ENCODE measurements around the gene L1TD1.
"Not testable (repeated sequence)": the region's sequence is repeated elsewhere in the genome, so short reads cannot be mapped to it uniquely, and the experiment has no call there.

The L1TD1 gene

DNA sequence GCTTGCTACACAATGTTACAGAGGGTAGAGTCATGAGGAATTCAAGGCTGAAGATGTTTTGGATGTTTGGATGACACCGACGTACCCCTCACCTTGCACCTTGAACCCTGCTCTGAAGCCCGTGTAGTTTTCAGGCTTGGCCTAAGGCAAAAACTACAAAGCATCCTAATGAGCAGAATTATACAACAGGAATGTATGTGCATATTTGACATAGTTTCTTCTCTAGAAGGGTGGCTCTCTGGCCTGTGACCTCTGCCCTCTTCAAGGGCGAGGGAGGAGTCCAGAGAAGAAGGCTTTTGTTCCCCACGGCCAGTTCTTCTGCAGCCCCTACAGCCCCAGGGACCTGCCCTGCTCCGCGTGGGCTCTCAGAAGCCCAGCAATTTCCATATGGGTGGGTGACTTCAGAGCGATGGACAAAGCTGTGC, 43.3 kb downstream of the L1TD1 start:
- Histone ChIP-seq H3K36me3 (ENCODE audit: control insufficient read depth, insufficient read depth, low read length) (no peaks in the 10 kb centered on the region), H3K27ac (ENCODE audit: low read depth, low read length) (no peak overlapping the region), H3K27me3 (ENCODE audit: control insufficient read depth, insufficient read depth, low read length) (no peaks in the 10 kb centered on the region), H3K9me3 (ENCODE audit: control insufficient read depth, insufficient read depth, low read depth, low read length) (no peaks in the 10 kb centered on the region), H3K9ac (ENCODE audit: low read length) (no peak overlapping the region), H3K4me1 (ENCODE audit: control insufficient read depth, insufficient read depth, low read length) (peaks cover 23% of the 10 kb centered on the region), H3K4me3 (ENCODE audit: low read depth, low read length) (no peak overlapping the region)

DNA sequence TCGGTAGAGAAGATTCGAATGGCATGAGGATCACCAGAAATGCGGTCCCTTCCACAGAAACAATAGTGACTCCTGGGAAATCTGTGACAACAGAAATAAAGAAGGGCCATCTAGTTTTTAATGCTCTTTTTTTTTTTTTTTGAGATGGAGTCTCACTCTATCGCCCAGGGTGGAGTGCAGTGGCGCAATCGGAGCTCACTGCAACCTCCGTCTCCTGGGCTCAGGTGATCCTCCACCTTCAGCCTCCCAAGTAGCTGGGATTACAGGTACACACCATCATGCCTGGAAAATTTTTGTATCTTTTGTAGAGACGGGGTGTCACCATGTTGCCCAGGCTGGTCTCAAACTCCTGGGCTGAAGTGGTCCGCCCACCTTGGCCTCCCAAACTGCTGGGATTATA, 43.9 kb downstream of the L1TD1 start:
- Histone ChIP-seq H3K36me3 (ENCODE audit: control insufficient read depth, insufficient read depth, low read length) (no peaks in the 10 kb centered on the region), H3K27ac (ENCODE audit: low read depth, low read length) (no peak overlapping the region), H3K9me3 (ENCODE audit: control insufficient read depth, insufficient read depth, low read depth, low read length) (no peaks in the 10 kb centered on the region), H3K9ac (ENCODE audit: low read length) (no peak overlapping the region), H3K4me3 (ENCODE audit: low read depth, low read length) (no peak overlapping the region), H3K4me1 (ENCODE audit: control insufficient read depth, insufficient read depth, low read length) (peaks cover 23% of the 10 kb centered on the region), H3K27me3 (ENCODE audit: control insufficient read depth, insufficient read depth, low read length) (no peaks in the 10 kb centered on the region)

DNA sequence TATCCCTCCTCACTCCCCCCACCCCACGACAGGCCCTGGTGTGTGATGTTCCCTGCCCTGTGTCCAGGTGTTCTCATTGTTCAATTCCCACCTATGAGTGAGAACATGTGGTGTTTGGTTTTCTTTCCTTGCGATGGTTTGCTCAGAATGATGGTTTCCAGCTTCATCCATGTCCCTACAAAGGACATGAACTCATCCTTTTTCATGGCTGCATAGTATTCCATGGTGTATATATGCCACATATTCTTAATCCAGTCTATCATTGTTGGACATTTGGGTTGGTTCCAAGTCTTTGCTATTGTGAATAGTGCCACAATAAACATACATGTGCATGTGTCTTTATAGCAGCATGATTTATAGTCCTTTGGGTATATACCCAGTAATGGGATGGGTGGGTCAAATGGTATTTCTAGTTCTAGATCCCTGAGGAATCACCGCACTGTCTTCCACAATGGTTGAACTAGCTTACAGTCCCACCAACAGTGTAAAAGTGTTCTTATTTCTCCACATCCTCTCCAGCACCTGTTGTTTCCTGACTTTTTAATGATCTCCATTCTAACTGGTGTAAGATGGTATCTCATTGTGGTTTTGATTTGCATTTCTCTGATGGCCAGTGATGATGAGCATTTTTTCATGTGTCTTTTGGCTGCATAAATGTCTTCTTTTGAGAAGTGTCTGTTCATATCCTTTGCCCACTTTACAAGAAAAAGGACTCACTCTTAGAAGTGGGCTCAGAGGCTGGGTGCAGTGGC, 45.2 kb downstream of the L1TD1 start:
- peaks cover 13% of the 10 kb centered on the region; the same call in 1 of the 2 replicates for H3K9me3 ChIP-seq (ENCODE audit: control insufficient read depth, insufficient read depth, low read depth, low read length)
- not testable (repeated sequence) for H3K27me3 ChIP-seq (ENCODE audit: control insufficient read depth, insufficient read depth, low read length); H3K36me3 ChIP-seq (ENCODE audit: control insufficient read depth, insufficient read depth, low read length); H3K27ac ChIP-seq (ENCODE audit: low read depth, low read length); H3K4me3 ChIP-seq (ENCODE audit: low read depth, low read length); H3K9ac ChIP-seq (ENCODE audit: low read length)
- H3K4me1 ChIP-seq (ENCODE audit: control insufficient read depth, insufficient read depth, low read length), result peaks cover 20% of the 10 kb centered on the region

GRCh38 chr1:62240651-62241370, 46.2 kb downstream of the L1TD1 start:
- no peaks in the 10 kb centered on the region for H3K27me3 ChIP-seq (ENCODE audit: control insufficient read depth, insufficient read depth, low read length)
- peaks cover 13% of the 10 kb centered on the region; the same call in 1 of the 2 replicates for H3K9me3 ChIP-seq (ENCODE audit: control insufficient read depth, insufficient read depth, low read depth, low read length)
- H3K4me1 ChIP-seq (ENCODE audit: control insufficient read depth, insufficient read depth, low read length), result peaks cover 21% of the 10 kb centered on the region
- H3K4me3 ChIP-seq (ENCODE audit: low read depth, low read length), result no peak overlapping the region
- H3K36me3 ChIP-seq (ENCODE audit: control insufficient read depth, insufficient read depth, low read length), result no peaks in the 10 kb centered on the region
- no peak overlapping the region for H3K27ac ChIP-seq (ENCODE audit: low read depth, low read length)
- H3K9ac ChIP-seq (ENCODE audit: low read length), result no peak overlapping the region

- no peak overlapping the region for H3K9ac ChIP-seq (ENCODE audit: low read length)
- H3K4me1 ChIP-seq (ENCODE audit: control insufficient read depth, insufficient read depth, low read length), result peaks cover 16% of the 10 kb centered on the region
- no peak overlapping the region for H3K4me3 ChIP-seq (ENCODE audit: low read depth, low read length)
- no peak overlapping the region for H3K27ac ChIP-seq (ENCODE audit: low read depth, low read length)
- peaks cover 13% of the 10 kb centered on the region; the same call in 1 of the 2 replicates for H3K9me3 ChIP-seq (ENCODE audit: control insufficient read depth, insufficient read depth, low read depth, low read length)
- H3K36me3 ChIP-seq (ENCODE audit: control insufficient read depth, insufficient read depth, low read length), result no peaks in the 10 kb centered on the region
- H3K27me3 ChIP-seq (ENCODE audit: control insufficient read depth, insufficient read depth, low read length), result no peaks in the 10 kb centered on the region
These were observed 46.9 kb downstream of the L1TD1 start for GRCh38 chr1:62241371-62242131.

DNA sequence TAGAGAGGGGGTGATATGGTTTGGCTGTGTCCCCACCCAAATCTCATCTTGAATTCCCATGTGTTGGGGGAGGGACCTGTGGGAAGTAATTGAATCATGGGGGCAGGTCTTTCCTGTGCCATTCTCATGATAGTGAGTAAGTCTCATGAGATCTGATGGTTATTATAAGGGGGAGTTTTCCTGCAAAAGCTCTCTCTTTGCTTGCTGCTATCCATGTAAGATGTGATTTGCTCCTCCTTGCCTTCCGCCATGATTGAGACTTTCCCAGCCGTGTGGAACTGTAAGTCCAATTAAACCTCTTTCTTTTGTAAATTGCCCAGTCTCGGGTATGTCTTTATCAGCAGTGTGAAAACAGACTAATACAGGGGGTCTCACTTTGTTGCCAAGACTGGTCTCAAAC, 49.7 kb downstream of the L1TD1 start:
- not testable (repeated sequence) for H3K27me3 ChIP-seq (ENCODE audit: control insufficient read depth, insufficient read depth, low read length); H3K4me1 ChIP-seq (ENCODE audit: control insufficient read depth, insufficient read depth, low read length); H3K27ac ChIP-seq (ENCODE audit: low read depth, low read length); H3K4me3 ChIP-seq (ENCODE audit: low read depth, low read length); H3K9ac ChIP-seq (ENCODE audit: low read length); H3K36me3 ChIP-seq (ENCODE audit: control insufficient read depth, insufficient read depth, low read length)
- peaks cover 13% of the 10 kb centered on the region; the same call in 1 of the 2 replicates for H3K9me3 ChIP-seq (ENCODE audit: control insufficient read depth, insufficient read depth, low read depth, low read length)

- H3K27ac ChIP-seq (ENCODE audit: low read depth, low read length), result no peak overlapping the region
- H3K4me3 ChIP-seq (ENCODE audit: low read depth, low read length), result no peak overlapping the region
- H3K9me3 ChIP-seq (ENCODE audit: control insufficient read depth, insufficient read depth, low read depth, low read length), result peaks cover 13% of the 10 kb centered on the region; the same call in 1 of the 2 replicates
- H3K4me1 ChIP-seq (ENCODE audit: control insufficient read depth, insufficient read depth, low read length), result peaks cover 7% of the 10 kb centered on the region; the same call in 1 of the 2 replicates
- no peaks in the 10 kb centered on the region for H3K36me3 ChIP-seq (ENCODE audit: control insufficient read depth, insufficient read depth, low read length)
- H3K27me3 ChIP-seq (ENCODE audit: control insufficient read depth, insufficient read depth, low read length), result no peaks in the 10 kb centered on the region
- no peak overlapping the region for H3K9ac ChIP-seq (ENCODE audit: low read length)
These were observed 50.6 kb downstream of the L1TD1 start for GRCh38 chr1:62245201-62245600.

DNA sequence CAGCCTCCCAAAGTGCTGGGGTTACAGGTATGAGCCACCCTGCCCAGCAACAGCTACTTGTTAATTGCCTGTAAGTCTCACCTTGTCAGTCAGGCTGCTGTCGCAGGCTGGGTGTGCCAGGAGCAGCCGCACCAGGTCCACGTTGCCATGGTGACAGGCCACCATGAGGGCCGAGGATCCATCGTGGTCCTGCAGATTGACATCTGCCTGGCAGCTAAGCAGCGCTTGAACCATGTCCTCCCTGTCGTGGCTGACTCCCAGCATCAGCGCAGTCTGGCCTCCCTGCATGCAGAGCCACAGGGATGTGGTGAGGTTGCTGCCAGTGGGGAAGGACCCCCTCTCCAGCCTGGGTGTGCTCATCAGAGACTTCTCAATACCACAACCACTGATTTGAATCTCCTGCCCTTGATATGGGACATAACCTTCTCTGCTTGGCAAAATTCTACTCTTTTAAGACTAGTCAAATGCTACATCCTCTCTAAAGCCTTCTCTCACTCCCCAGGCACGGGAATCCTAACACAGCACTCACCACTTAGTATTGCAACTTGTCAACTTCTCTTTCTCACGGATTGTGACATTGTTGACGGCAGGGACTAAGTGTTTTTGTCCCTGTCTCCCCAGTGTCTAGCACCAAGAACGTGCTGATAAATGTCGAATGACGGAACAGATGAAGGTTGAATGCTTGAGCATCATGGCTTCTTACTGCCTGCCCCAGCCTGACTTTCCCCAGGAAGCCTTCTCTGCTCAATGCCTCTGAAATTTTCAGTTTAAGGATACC, 52.9 kb downstream of the L1TD1 start:
- no peaks in the 10 kb centered on the region for H3K36me3 ChIP-seq (ENCODE audit: control insufficient read depth, insufficient read depth, low read length)
- no peak overlapping the region for H3K27ac ChIP-seq (ENCODE audit: low read depth, low read length)
- H3K9ac ChIP-seq (ENCODE audit: low read length), result no peak overlapping the region
- no peak overlapping the region for H3K4me3 ChIP-seq (ENCODE audit: low read depth, low read length)
- peaks cover 13% of the 10 kb centered on the region; the same call in 1 of the 2 replicates for H3K9me3 ChIP-seq (ENCODE audit: control insufficient read depth, insufficient read depth, low read depth, low read length)
- no peaks in the 10 kb centered on the region for H3K27me3 ChIP-seq (ENCODE audit: control insufficient read depth, insufficient read depth, low read length)
- peaks cover 7% of the 10 kb centered on the region; the same call in 1 of the 2 replicates for H3K4me1 ChIP-seq (ENCODE audit: control insufficient read depth, insufficient read depth, low read length)

GRCh38 chr1:62250126-62250726, 55.6 kb downstream of the L1TD1 start:
- Histone ChIP-seq H3K27me3 (ENCODE audit: control insufficient read depth, insufficient read depth, low read length) (no peaks in the 10 kb centered on the region), H3K4me3 (ENCODE audit: low read depth, low read length) (no peak overlapping the region), H3K27ac (ENCODE audit: low read depth, low read length) (no peak overlapping the region), H3K9ac (ENCODE audit: low read length) (no peak overlapping the region), H3K4me1 (ENCODE audit: control insufficient read depth, insufficient read depth, low read length) (peaks cover under 1% of the 10 kb centered on the region; the same call in 1 of the 2 replicates), H3K9me3 (ENCODE audit: control insufficient read depth, insufficient read depth, low read depth, low read length) (no peaks in the 10 kb centered on the region), H3K36me3 (ENCODE audit: control insufficient read depth, insufficient read depth, low read length) (no peaks in the 10 kb centered on the region)

GRCh38 chr1:62259551-62259950, 64.9 kb downstream of the L1TD1 start:
- H3K36me3 ChIP-seq (ENCODE audit: control insufficient read depth, insufficient read depth, low read length), result no peaks in the 10 kb centered on the region
- H3K9me3 ChIP-seq (ENCODE audit: control insufficient read depth, insufficient read depth, low read depth, low read length), result no peaks in the 10 kb centered on the region
- H3K4me1 ChIP-seq (ENCODE audit: control insufficient read depth, insufficient read depth, low read length), result peaks cover 10% of the 10 kb centered on the region; the same call in 1 of the 2 replicates
- H3K4me3 ChIP-seq (ENCODE audit: low read depth, low read length), result no peak overlapping the region
- no peak overlapping the region for H3K27ac ChIP-seq (ENCODE audit: low read depth, low read length)
- no peaks in the 10 kb centered on the region for H3K27me3 ChIP-seq (ENCODE audit: control insufficient read depth, insufficient read depth, low read length)
- H3K9ac ChIP-seq (ENCODE audit: low read length), result no peak overlapping the region

Measured in HUES6 (cell line).